Common myeloid progenitor, CD34-positive (primary cell): ENCODE measurements around the gene AGBL4.
"Not testable (repeated sequence)": the region's sequence is repeated elsewhere in the genome, so short reads cannot be mapped to it uniquely, and the experiment has no call there.

Experiments used
- CTCF ChIA-PET: fragments of 350-600 bp; sonication (Branson Sonifier 250); formaldehyde crosslinking; loops from one replicate; lab custom pipeline; 2021; ENCODE audit warnings: antibody characterized with exemption; lab: Charles Lee
- POLR2A ChIA-PET: fragments of 350-600 bp; sonication (Branson Sonifier 250); formaldehyde crosslinking; loops from one replicate; lab custom pipeline; 2021; ENCODE audit warnings: antibody characterized with exemption; lab: Charles Lee
- DNase-seq, 3 donors: peaks; one replicate each; pipeline versions ENCODE4 v3.0.0 to v3.0.0-alpha.2; 2013
- H3K27ac ChIP-seq, 2 experiments: 1 replicate in 1 of 2; 2 replicates in 1 of 2; pipeline ENCODE4 v1.7.0; 2013; ENCODE audit warnings: inconsistent platforms in 2 of 2, low read length in 2 of 2, mild to moderate bottlenecking in 2 of 2, low read depth in 1 of 2, moderate library complexity in 1 of 2; ENCODE audit not compliant: severe bottlenecking in 2 of 2, insufficient read depth in 1 of 2, poor library complexity in 1 of 2
- H3K27me3 ChIP-seq, 5 experiments: replicated peaks in 2 of 5; 1 replicate in 3 of 5; 2 replicates in 2 of 5; pipeline versions ENCODE4 v1.6.1 to v1.7.0; 2013; ENCODE audit warnings: low read length in 4 of 5, mild to moderate bottlenecking in 2 of 5, moderate library complexity in 2 of 5, inconsistent platforms in 1 of 5; ENCODE audit not compliant: insufficient read depth in 5 of 5, control insufficient read depth in 4 of 5
- H3K36me3 ChIP-seq, 4 experiments: 1 replicate in 2 of 4; 2 replicates in 2 of 4; pipeline versions ENCODE4 v1.6.1 to v1.7.0; 2013; ENCODE audit warnings: low read length in 3 of 4, control low read depth in 1 of 4, mild to moderate bottlenecking in 1 of 4; ENCODE audit not compliant: control insufficient read depth in 4 of 4, insufficient read depth in 4 of 4
- H3K4me1 ChIP-seq, 4 experiments: 1 replicate in 3 of 4; 2 replicates in 1 of 4; pipeline versions ENCODE4 v1.6.1 to v1.7.1; 2013; ENCODE audit warnings: low read length in 3 of 4, mild to moderate bottlenecking in 3 of 4, control low read depth in 1 of 4, inconsistent platforms in 1 of 4, moderate library complexity in 1 of 4; ENCODE audit not compliant: control insufficient read depth in 4 of 4, insufficient read depth in 4 of 4; ENCODE audit errors: control extremely low read depth in 1 of 4
- H3K4me3 ChIP-seq, 7 experiments: 1 replicate in 4 of 7; 2 replicates in 3 of 7; pipeline versions ENCODE4 v1.5.1 to v1.7.0; 2013; ENCODE audit warnings: mild to moderate bottlenecking in 7 of 7, low read length in 6 of 7, moderate library complexity in 6 of 7, inconsistent platforms in 2 of 7, low read depth in 2 of 7, control low read depth in 1 of 7; ENCODE audit not compliant: insufficient read depth in 4 of 7, control insufficient read depth in 1 of 7; ENCODE audit errors: extremely low read depth in 1 of 7
- H3K9me3 ChIP-seq, 5 experiments: 1 replicate in 4 of 5; 2 replicates in 1 of 5; pipeline versions ENCODE4 v1.6.1 to v1.7.1; 2013; ENCODE audit warnings: low read length in 4 of 5, mild to moderate bottlenecking in 2 of 5, inconsistent platforms in 1 of 5, low read depth in 1 of 5, moderate library complexity in 1 of 5; ENCODE audit not compliant: control insufficient read depth in 4 of 5, insufficient read depth in 2 of 5; ENCODE audit errors: control extremely low read depth in 1 of 5
- WGBS: methylation state at CpG from one replicate; pipeline ENCODE4 v1.1.5; 2013; ENCODE audit not compliant: insufficient coverage; 5-methylcytosine and 5-hydroxymethylcytosine counted together

The AGBL4 gene

DNA sequence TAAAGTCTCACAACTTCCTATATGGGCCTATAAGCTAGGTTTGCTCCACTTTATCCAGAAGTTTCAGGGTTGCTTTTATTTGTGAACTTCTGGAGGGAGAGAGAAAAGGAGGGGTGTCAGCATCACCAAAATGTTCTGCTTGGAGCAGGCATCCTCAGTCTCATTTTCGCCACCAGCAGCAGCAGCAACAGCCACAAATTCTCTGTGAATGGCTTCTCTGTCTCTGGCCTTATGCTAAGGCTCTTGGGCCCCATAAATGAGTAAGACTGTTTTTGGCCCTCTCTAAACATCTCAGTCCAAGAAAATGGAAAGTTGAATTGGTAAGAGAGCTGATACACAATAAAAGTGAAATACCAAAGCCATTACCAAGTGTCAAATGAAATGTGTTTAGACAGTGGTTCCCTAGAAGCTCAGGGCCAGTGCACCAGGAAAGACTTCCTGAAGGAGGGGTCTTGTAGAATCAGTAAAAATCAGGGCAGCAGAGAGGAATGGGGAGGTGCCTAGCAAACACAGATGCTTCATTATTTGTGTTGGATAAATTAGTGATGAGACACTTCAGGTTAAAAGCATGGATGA lies 1498.8 kb downstream of the AGBL4 start:
- WGBS, result 100% methylated on average over 1 of the region's 1 CpG
- POLR2A ChIA-PET, result no interaction called here
- H3K27me3 ChIP-seq, result peaks cover 0 to 6% (median 0%) of the 10 kb centered on the region in 5 experiments

GRCh38 chr1:48523558-48523957 lies 1500.2 kb downstream of the AGBL4 start:
- Histone ChIP-seq H3K4me1 (no peaks in the 10 kb centered on the region), H3K9me3 (no peaks in the 10 kb centered on the region), H3K27ac (no peak overlapping the region), H3K36me3 (no peaks in the 10 kb centered on the region), H3K4me3 (no peak overlapping the region), H3K27me3 (peaks cover 0 to 7% (median 0%) of the 10 kb centered on the region in 5 experiments)
- ChIA-PET POLR2A (no interaction called here), CTCF (no interaction called here)
- no CpG with 5 or more reads among the region's 3 CpGs for WGBS
- DNase-seq, result no peak

More for the DNA sequence above, 1498.8 kb downstream of the AGBL4 start:
- no peaks in the 10 kb centered on the region for H3K36me3 ChIP-seq
- DNase-seq, result no peak
- CTCF ChIA-PET, result interaction anchor here (0.8 to 1.0 kb wide), 2 partner anchors 12 to 105 kb away, joined by 3 read pairs; no protein-coding TSS in a partner anchor
- H3K4me3 ChIP-seq, result no peak overlapping the region
- no peak overlapping the region for H3K27ac ChIP-seq
- H3K9me3 ChIP-seq, result no peaks in the 10 kb centered on the region
- H3K4me1 ChIP-seq, result no peaks in the 10 kb centered on the region

GRCh38 chr1:48519896-48520295 lies 1503.9 kb downstream of the AGBL4 start:
- CTCF ChIA-PET, H3K4me3 ChIP-seq, DNase-seq, H3K36me3 ChIP-seq, H3K27me3 ChIP-seq, H3K9me3 ChIP-seq, POLR2A ChIA-PET, H3K27ac ChIP-seq, H3K4me1 ChIP-seq: not testable (repeated sequence)
- WGBS, result no CpG with 5 or more reads among the region's 6 CpGs

- DNase-seq, result no peak
- ChIA-PET CTCF (interaction anchor here (1.3 kb wide), 1 partner anchor 8 kb away, joined by 5 read pairs; no protein-coding TSS in a partner anchor), POLR2A (no interaction called here)
- no CpG with 5 or more reads among the region's 1 CpG for WGBS
- Histone ChIP-seq H3K27ac (no peak overlapping the region), H3K27me3 (peaks cover 0 to 2% (median 0%) of the 10 kb centered on the region in 5 experiments), H3K4me1 (no peaks in the 10 kb centered on the region), H3K4me3 (no peak overlapping the region), H3K36me3 (no peaks in the 10 kb centered on the region), H3K9me3 (no peaks in the 10 kb centered on the region)
Observed at GRCh38 chr1:48506870-48507269, 1516.9 kb downstream of the AGBL4 start.

- Histone ChIP-seq H3K9me3 (no peaks in the 10 kb centered on the region), H3K27me3 (peaks cover 0 to 2% (median 0%) of the 10 kb centered on the region in 5 experiments), H3K36me3 (no peaks in the 10 kb centered on the region), H3K4me1 (peaks cover 0 to 3% (median under 1%) of the 10 kb centered on the region in 4 experiments), H3K27ac (no peak overlapping the region), H3K4me3 (no peak overlapping the region)
- WGBS, result 89% methylated on average over 4 of the region's 12 CpGs
- DNase-seq, result no peak
- ChIA-PET CTCF (interaction anchor here (0.9 to 1.9 kb wide), 3 partner anchors 10 to 29 kb away, joined by 3 to 8 read pairs (median 3); partner anchors contain the start of gene SPATA6), POLR2A (no interaction called here)
Observed at GRCh38 chr1:48500541-48501450, 1523.0 kb downstream of the AGBL4 start.

GRCh38 chr1:48499211-48499735 lies 1524.5 kb downstream of the AGBL4 start:
- Histone ChIP-seq H3K36me3 (no peaks in the 10 kb centered on the region), H3K27me3 (peaks cover 0 to 2% (median 0%) of the 10 kb centered on the region in 5 experiments), H3K27ac (no peak overlapping the region), H3K4me3 (no peak overlapping the region), H3K9me3 (no peaks in the 10 kb centered on the region), H3K4me1 (peaks cover 0 to 3% (median under 1%) of the 10 kb centered on the region in 4 experiments)
- DNase-seq, result no peak
- ChIA-PET CTCF (interaction anchor here (0.9 to 1.9 kb wide), 6 partner anchors 8 to 22 kb away, joined by 3 to 8 read pairs (median 4); no protein-coding TSS in a partner anchor), POLR2A (no interaction called here)
- 100% methylated on average over 5 of the region's 8 CpGs for WGBS
